Left cardiac atrium (tissue), 4 donors: ENCODE measurements around the gene PDCD4. TPM values are rescaled to one million over a fixed set of nuclear protein-coding genes. Genes with fewer than 3 reads are reported as not detected.
A peak's percentile ranks its signal among the peaks of the same experiment; 100 is the strongest.

Experiments
- ATAC-seq, 2 donors: fragments of 200-7000 bp; cut with Tn5 transposase; one replicate each; pipeline ENCODE4 v1.9.1; 2020; ENCODE audit warnings: mild to moderate bottlenecking in 2 of 2, moderate library complexity in 2 of 2
- DNase-seq: peaks from one replicate; pipeline ENCODE4 v3.0.0-alpha.2; 2020
- intact Hi-C, 2 donors: fragments of 100-400 bp; cut with DNase I; formaldehyde crosslinking; loops; one replicate each; pipeline versions ENCODE4 v1.14.1 to v1.15.1; 2022 to 2023
- total RNA-seq, 2 donors: library from RNA; stranded (reverse); fragmentation: NEBNext Ultra II Directional; extraction: Animal tissue kit (Norgen Biotek cat#: 25700); gene quantifications; one replicate each; pipeline ENCODE4 v1.2.1, GENCODE V29; 2021
- donor health status: DM: no; HTN: yes; CAD: no.
- donor health status: DM: no; HTN: yes; CAD: no; lungs with severe emphysema.
- donor health status: DM: yes; HTN: yes; CAD: no.
- donor health status: Dilated cardiomyopathy.

Gene PDCD4
- total RNA-seq, 2 donors from 2014 or later: 46.7 to 71.2 TPM

DNA sequence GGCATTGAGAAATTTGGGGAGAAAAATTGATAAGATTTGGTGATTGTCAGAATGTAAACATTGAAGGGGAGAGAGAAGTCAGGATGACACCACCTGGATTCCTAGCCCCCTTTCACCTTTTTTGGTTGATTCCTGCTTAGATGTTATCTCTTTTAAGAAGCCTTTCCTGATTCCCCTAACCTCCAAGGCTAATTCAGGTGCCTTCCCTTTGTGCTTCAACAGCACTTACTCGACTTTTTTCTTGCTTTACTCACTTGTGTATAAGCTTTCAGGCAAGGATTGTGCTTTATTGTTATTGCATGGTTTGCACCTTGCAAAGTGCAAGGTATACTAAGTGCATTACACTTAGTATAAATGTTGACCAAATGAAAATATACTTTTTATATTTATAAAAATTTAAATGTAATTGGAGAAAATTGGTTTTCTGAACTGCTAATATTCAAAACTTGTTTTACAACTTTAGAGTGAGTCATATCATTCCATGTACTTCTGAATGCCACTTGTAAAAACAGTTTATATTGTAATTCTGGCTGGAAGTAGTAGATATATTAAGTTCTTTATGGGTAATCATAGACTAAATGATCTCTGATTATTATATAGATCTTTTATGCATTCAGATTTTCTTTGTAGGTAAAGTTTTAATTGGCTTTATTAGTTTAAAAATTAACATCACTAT, 60.9 kb downstream of the PDCD4 start:
- ATAC-seq: no peak
- intact Hi-C loops: no loop called here
- DNase-seq: no peak

DNA sequence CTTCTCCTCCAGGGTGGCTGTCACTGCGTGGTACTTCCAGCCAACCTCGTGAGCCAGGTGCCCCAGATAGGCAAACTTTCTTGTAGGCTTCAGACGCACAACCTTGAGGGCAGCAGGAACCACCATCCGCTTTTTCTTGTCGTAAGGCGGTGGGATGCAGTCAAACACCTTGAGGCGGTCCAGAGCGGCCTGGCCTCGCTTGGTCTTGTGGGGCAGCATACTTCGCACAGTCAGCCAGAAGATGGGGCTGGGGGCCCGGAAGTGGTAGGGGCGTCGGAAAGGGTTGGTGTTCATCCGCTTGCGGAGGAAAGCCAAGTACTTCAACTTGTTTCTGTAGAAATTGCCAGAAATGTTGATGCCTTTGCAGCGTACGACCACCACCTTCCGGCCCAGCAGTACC, 65.0 kb downstream of the PDCD4 start:
- ATAC-seq: no peak
- DNase-seq: no peak
- intact Hi-C loops: no loop called here

GRCh38 chr10:110939419-110939818, 67.7 kb downstream of the PDCD4 start:
- ATAC-seq (no peak), DNase-seq (no peak)
- intact Hi-C loops: no loop called here

DNA sequence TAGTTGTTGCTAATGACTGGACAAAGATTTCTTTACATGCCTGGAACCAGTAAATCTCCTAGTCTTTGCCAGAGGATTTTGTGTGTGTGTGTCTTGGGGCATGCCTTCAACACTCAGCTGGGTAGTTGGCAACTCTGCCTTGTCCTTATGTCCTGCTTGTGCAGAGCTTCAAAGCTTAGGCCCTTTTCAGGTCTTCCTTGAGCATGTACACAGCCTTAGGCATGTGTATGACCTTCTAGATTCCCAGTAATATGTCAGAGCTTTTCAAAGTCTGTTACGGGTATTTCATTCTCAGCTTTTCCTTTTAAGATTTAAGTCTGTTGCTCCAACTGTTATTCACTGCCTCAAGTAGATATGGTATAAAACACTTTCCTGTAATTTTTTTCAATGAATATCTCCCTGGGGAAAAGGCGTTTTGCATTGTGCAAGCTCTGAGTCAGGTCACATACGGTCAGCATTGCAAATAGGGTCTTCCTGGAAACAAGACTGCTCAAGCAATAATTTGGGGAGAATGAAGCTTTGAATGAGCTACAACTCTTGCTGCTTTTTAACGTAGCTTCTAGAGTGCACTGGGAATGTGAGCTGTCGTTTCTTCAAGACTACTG, 73.2 kb downstream of the PDCD4 start:
- intact Hi-C loops: no loop called here
- peak; percentile 19 to 32 for ATAC-seq

GRCh38 chr10:110946496-110946895, 74.8 kb downstream of the PDCD4 start:
- no peak for ATAC-seq

More for the DNA sequence above, 73.2 kb downstream of the PDCD4 start:
- DNase-seq: no peak

DNA sequence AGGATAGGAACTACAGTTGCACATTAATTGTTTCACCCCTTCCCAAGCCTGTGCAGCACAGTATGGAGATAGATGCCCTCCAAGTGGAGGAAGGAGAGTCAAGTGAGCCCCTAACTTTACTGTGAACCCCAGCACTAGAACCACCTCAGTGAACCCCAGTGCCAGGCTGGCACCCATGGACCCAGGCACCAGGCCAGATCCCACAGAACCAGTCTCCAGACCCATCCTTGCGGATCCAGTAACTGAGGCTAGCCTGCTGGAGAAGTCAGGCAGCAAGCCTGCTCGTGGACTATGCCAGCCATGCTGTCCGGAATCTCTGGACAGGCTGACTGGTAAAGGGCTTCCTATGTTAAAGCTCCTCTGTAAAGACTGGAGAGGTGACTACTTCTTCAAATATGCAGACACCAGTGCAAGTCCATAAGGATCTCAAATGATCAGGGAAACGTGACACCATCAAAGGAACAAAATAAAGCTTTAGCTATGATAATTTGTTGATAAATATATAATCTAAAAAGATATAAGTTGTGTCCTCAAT, 75.4 kb downstream of the PDCD4 start:
- ATAC-seq: no peak
- intact Hi-C loops: no loop called here
- DNase-seq: no peak

More at GRCh38 chr10:110946496-110946895, 74.8 kb downstream of the PDCD4 start:
- no peak for DNase-seq
- intact Hi-C loops: no loop called here

Other genes with a start within 250 kb of the PDCD4 start
- gene RBM20, start 227.6 kb upstream of the PDCD4 start, total RNA-seq: 10 to 100 TPM; 37.2 to 44.1 TPM
- gene BBIP1, start 47.3 kb downstream of the PDCD4 start, total RNA-seq: 10 to 100 TPM; 22.8 to 25.5 TPM
- gene SHOC2, start 47.7 kb downstream of the PDCD4 start, total RNA-seq: 10 to 100 TPM; 43.0 to 49.4 TPM
- 1 to 10 TPM; 3.6 to 4.3 TPM for gene ADRA2A, start 205.1 kb downstream of the PDCD4 start, total RNA-seq